GM12874 (cell line): ENCODE results near the gene COG4.
A peak's percentile ranks its signal among the peaks of the same experiment; 100 is the strongest.

Experiments used
- CTCF ChIP-seq: IDR thresholded peaks from 2 replicates; pipeline ENCODE4 v1.5.1; 2011; ENCODE audit warnings: low read depth, mild to moderate bottlenecking, control low read depth, low read length, moderate library complexity; ENCODE audit not compliant: insufficient read depth

Gene COG4

GRCh38 chr16:70457446-70458166 is 65.7 kb downstream of the COG4 start:
- no peak for TF ChIP-seq CTCF

GRCh38 chr16:70455910-70456309 is 67.4 kb downstream of the COG4 start:
- TF ChIP-seq CTCF = no peak

GRCh38 chr16:70454222-70455034 is 68.9 kb downstream of the COG4 start, which contains the start of gene FCSK:
Gene FCSK, plus strand, starts transcription at chr16:70454595. Its CDS starts 8,596 bp downstream, at chr16:70463191.
- peak; percentile 34; the same call in 1 of the 2 replicates for TF ChIP-seq CTCF

- TF ChIP-seq CTCF = no peak
Measured at GRCh38 chr16:70453892-70454221, 69.5 kb downstream of the COG4 start.

GRCh38 chr16:70453117-70453891 is 70.0 kb downstream of the COG4 start:
- TF ChIP-seq CTCF = no peak

- TF ChIP-seq CTCF = no peak
Measured at GRCh38 chr16:70448075-70448474, 75.3 kb downstream of the COG4 start.
